K562 (cell line): ENCODE results near the gene TIAL1. TPM values are rescaled to one million over a fixed set of nuclear protein-coding genes. Genes with fewer than 3 reads are reported as not detected.

Source experiments
- ATF1 ChIP-seq, 2 experiments: fragments of 450-650 bp in 1 of 2; IDR thresholded peaks; 2 replicates each; pipeline ENCODE4 v1.6.1; 2016; ENCODE audit warnings: missing compliant biosample characterization in 1 of 2, missing genetic modification characterization in 1 of 2
- CBX8 ChIP-seq: fragments of 200-600 bp; sonication (generic); IDR thresholded peaks from 2 replicates; pipeline ENCODE4 v1.6.1; 2012; ENCODE audit warnings: borderline replicate concordance, mixed run types, low read depth, mild to moderate bottlenecking, moderate library complexity, mixed read lengths, low read length, control low read depth, inconsistent platforms; ENCODE audit not compliant: poor library complexity, severe bottlenecking; ENCODE audit errors: extremely low read depth
- CTCFL ChIP-seq: IDR thresholded peaks from 2 replicates; pipeline ENCODE4 v1.6.1; 2011; ENCODE audit warnings: borderline replicate concordance, low read depth, mild to moderate bottlenecking, moderate library complexity, low read length; ENCODE audit not compliant: insufficient read depth, poor library complexity, severe bottlenecking
- FOXK1 ChIP-seq: sonication (generic); formaldehyde crosslinking; IDR thresholded peaks from 2 replicates; pipeline ENCODE4 v1.8.0; 2022; ENCODE audit warnings: missing genetic modification reagents, mild to moderate bottlenecking, borderline replicate concordance
- KAT7 ChIP-seq: sonication (generic); formaldehyde crosslinking; IDR thresholded peaks from 2 replicates; pipeline ENCODE4 v1.8.0; 2022; ENCODE audit warnings: missing genetic modification reagents, mild to moderate bottlenecking, borderline replicate concordance
- L3MBTL2 ChIP-seq: fragments of 450-650 bp; IDR thresholded peaks from 2 replicates; pipeline ENCODE4 v1.6.1; 2016; ENCODE audit warnings: mild to moderate bottlenecking, moderate library complexity
- PHF8 ChIP-seq: fragments of 200-600 bp; sonication (generic); IDR thresholded peaks from 2 replicates; pipeline ENCODE4 v1.6.1; 2012; ENCODE audit warnings: mixed run types, mild to moderate bottlenecking, inconsistent platforms, low read length, moderate library complexity, borderline replicate concordance
- REST ChIP-seq, 2 experiments: fragments of 450-650 bp; formaldehyde crosslinking in 1 of 2; IDR thresholded peaks; 2 replicates each; pipeline versions ENCODE4 v1.4.0 to v1.6.1; 2014 to 2020; ENCODE audit warnings: mild to moderate bottlenecking in 2 of 2, borderline replicate concordance in 1 of 2, low read depth in 1 of 2
- SOX6 ChIP-seq: fragments of 450-650 bp; IDR thresholded peaks from 2 replicates; pipeline ENCODE4 v1.6.1; 2014; ENCODE audit warnings: mild to moderate bottlenecking
- SREBF1 ChIP-seq: fragments of 150-350 bp; IDR thresholded peaks from 2 replicates; pipeline ENCODE4 v1.6.1; 2014; ENCODE audit warnings: antibody characterized with exemption, low read depth, low read length, borderline replicate concordance
- SUPT5H ChIP-seq: fragments of 450-650 bp; IDR thresholded peaks from 2 replicates; pipeline ENCODE4 v1.6.1; 2016
- ZBTB43 ChIP-seq: sonication (generic); formaldehyde crosslinking; IDR thresholded peaks from 2 replicates; pipeline ENCODE4 v1.8.0; 2023; ENCODE audit warnings: mild to moderate bottlenecking, missing genetic modification reagents
- ZBTB7A ChIP-seq: IDR thresholded peaks from 2 replicates; pipeline ENCODE4 v1.6.1; 2011; ENCODE audit warnings: low read depth, mild to moderate bottlenecking, low read length, moderate library complexity, borderline replicate concordance; ENCODE audit not compliant: control insufficient read depth
- ZNF224 ChIP-seq: sonication (generic); formaldehyde crosslinking; IDR thresholded peaks from 2 replicates; pipeline ENCODE4 v1.8.0; 2022; ENCODE audit warnings: mild to moderate bottlenecking, missing genetic modification reagents
- polyA plus RNA-seq, 8 experiments: library from polyadenylated mRNA; depleted of rRNA in 4 of 8; stranded (reverse) in 5 of 8; unstranded in 3 of 8; fragments of >200 nt; fragmentation: Nextera tagmentation in 2 of 8; fragmentation: Illumina TruSeq in 1 of 8; extraction: Ambion mirVana in 2 of 8; extraction: Trizol in 1 of 8; gene quantifications; 2 replicates each; pipeline versions ENCODE4 v1.2.1 to v1.2.3, GENCODE V29; 2011 to 2014; ENCODE audit warnings: inconsistent platforms in 1 of 8, missing spikeins in 1 of 8
- total RNA-seq, 7 experiments: library from RNA; depleted of rRNA in 6 of 7; stranded (reverse); fragments of >200 nt in 6 of 7; fragmentation: Illumina TruSeq in 2 of 7; extraction: Trizol in 2 of 7; gene quantifications; 2 replicates each; pipeline versions ENCODE4 v1.2.1 to v1.2.3, GENCODE V29; 2011 to 2021; ENCODE audit warnings: low replicate concordance in 1 of 7

Gene TIAL1
- total and polyA plus RNA-seq, 9 of the 15 experiments (the other 6 are each of a cell fraction or from before 2014, with no cell fraction given): 22.5 to 126 (median 58.2) TPM

- TF ChIP-seq REST (IDR thresholded peaks at IDR 0.05; ENCODE audit: borderline replicate concordance) (peak; percentile 57), REST (CRISPR knock-in tag; IDR thresholded peaks at IDR 0.05; ENCODE audit: low read depth) (no peak), PHF8 (peak; percentile 44; the same call in 1 of the 2 replicates), SUPT5H (0 out of 2 replicates have a peak, but pooled peaks have one; percentile 8), L3MBTL2 (peak; percentile 92), ZBTB7A (peak; percentile 51), SOX6 (no peak), CBX8 (no peak), ATF1 (CRISPR knock-in tag; IDR thresholded peaks at IDR 0.05) (no peak), ATF1 (tag; IDR thresholded peaks at IDR 0.05) (0 out of 2 replicates have a peak, but pooled peaks have one; percentile 39), KAT7 (CRISPR knock-in tag) (no peak), ZBTB43 (CRISPR knock-in tag) (no peak), FOXK1 (CRISPR knock-in tag) (0 out of 2 replicates have a peak, but pooled peaks have one; percentile 27), ZNF224 (CRISPR knock-in tag) (peak; percentile 22; the same call in 1 of the 2 replicates), SREBF1 (no peak), CTCFL (peak; percentile 52)
Observed at GRCh38 chr10:119542988-119543813, 53.6 kb downstream of the TIAL1 start (continued).
